ENCODE data around the gene TEKT2.

Gene TEKT2

GRCh38 chr1:36128905-36129206 lies 45.0 kb downstream of the TEKT2 start:
- DNase-seq (ENCODE audit: extremely low spot score), result no peak
- ChIA-PET POLR2A (no interaction called here), CTCF (interaction anchor here (1.2 to 12.8 kb wide), 4 partner anchors 11 to 60 kb away, joined by 3 to 226 read pairs (median 16); no protein-coding TSS in a partner anchor)
- TF ChIP-seq CTCF (IDR thresholded peaks at IDR 0.05; ENCODE audit: control extremely low read depth, extremely low read depth, low read depth, missing control alignments), result no peak

- DNase-seq (ENCODE audit: extremely low spot score), result no peak
- ChIA-PET POLR2A (interaction anchor here (0.8 kb wide), 1 partner anchor 22 kb away, joined by 5 read pairs; no protein-coding TSS in a partner anchor), CTCF (interaction anchor here (0.9 to 12.8 kb wide), 6 partner anchors 9 to 237 kb away, joined by 3 to 226 read pairs (median 3); no protein-coding TSS in a partner anchor)
- TF ChIP-seq CTCF (IDR thresholded peaks at IDR 0.05; ENCODE audit: control extremely low read depth, extremely low read depth, low read depth, missing control alignments), result no peak
Observed at GRCh38 chr1:36132029-36132428, 48.1 kb downstream of the TEKT2 start.

GRCh38 chr1:36133484-36133883 lies 49.6 kb downstream of the TEKT2 start:
- POLR2A ChIA-PET, result no interaction called here
- DNase-seq (ENCODE audit: extremely low spot score), result no peak
- CTCF ChIA-PET, result interaction anchor here (1.1 to 12.8 kb wide), 12 partner anchors 11 to 251 kb away, joined by 4 to 226 read pairs (median 10); partner anchors contain the start of genes AGO1 and TRAPPC3
- no peak for TF ChIP-seq CTCF (IDR thresholded peaks at IDR 0.05; ENCODE audit: control extremely low read depth, extremely low read depth, low read depth, missing control alignments)

- ChIA-PET CTCF (interaction anchor here (0.9 to 12.8 kb wide), 23 partner anchors 10 to 506 kb away, joined by 3 to 226 read pairs (median 5); partner anchors contain the start of genes AGO1 and TRAPPC3), POLR2A (no interaction called here)
- no peak for TF ChIP-seq CTCF (IDR thresholded peaks at IDR 0.05; ENCODE audit: control extremely low read depth, extremely low read depth, low read depth, missing control alignments)
- DNase-seq (ENCODE audit: extremely low spot score), result no peak
Observed at GRCh38 chr1:36134031-36134430, 50.1 kb downstream of the TEKT2 start.

- peak; percentile 54 for TF ChIP-seq CTCF (IDR thresholded peaks at IDR 0.05; ENCODE audit: control extremely low read depth, extremely low read depth, low read depth, missing control alignments)
- ChIA-PET CTCF (interaction anchor here (0.7 to 12.8 kb wide), 37 partner anchors 10 to 507 kb away, joined by 3 to 226 read pairs (median 4); partner anchors contain the start of genes AGO1, MAP7D1, SH3D21 and TRAPPC3), POLR2A (no interaction called here)
- DNase-seq (ENCODE audit: extremely low spot score), result peak; percentile 79
Observed at GRCh38 chr1:36134505-36135329, 50.8 kb downstream of the TEKT2 start.

- DNase-seq (ENCODE audit: extremely low spot score), result no peak
- CTCF ChIA-PET, result interaction anchor here (0.7 to 12.8 kb wide), 36 partner anchors 9 to 508 kb away, joined by 3 to 226 read pairs (median 4); partner anchors contain the start of genes AGO1, MAP7D1, SH3D21 and TRAPPC3
- TF ChIP-seq CTCF (IDR thresholded peaks at IDR 0.05; ENCODE audit: control extremely low read depth, extremely low read depth, low read depth, missing control alignments), result no peak
- POLR2A ChIA-PET, result interaction anchor here (0.6 kb wide), 1 partner anchor 101 kb away, joined by 4 read pairs; no protein-coding TSS in a partner anchor
Observed at GRCh38 chr1:36135330-36135667, 51.4 kb downstream of the TEKT2 start.
